CD4-positive, alpha-beta T cell treated with Interleukin-2 at 100 ng/mL for 4 hours (primary cell): Measurements from ENCODE around the gene KDM4B.
A peak's percentile ranks its signal among the peaks of the same experiment; 100 is the strongest.

Experiments used
- DNase-seq: peaks from one replicate; pipeline ENCODE4 v3.0.0-alpha.2; 2020; ENCODE audit warnings: low spot score

The KDM4B gene

GRCh38 chr19:4984438-4984990 lies 15.6 kb downstream of the KDM4B start:
- DNase-seq = no peak

GRCh38 chr19:4985551-4985991 lies 16.7 kb downstream of the KDM4B start:
- DNase-seq = no peak

DNA sequence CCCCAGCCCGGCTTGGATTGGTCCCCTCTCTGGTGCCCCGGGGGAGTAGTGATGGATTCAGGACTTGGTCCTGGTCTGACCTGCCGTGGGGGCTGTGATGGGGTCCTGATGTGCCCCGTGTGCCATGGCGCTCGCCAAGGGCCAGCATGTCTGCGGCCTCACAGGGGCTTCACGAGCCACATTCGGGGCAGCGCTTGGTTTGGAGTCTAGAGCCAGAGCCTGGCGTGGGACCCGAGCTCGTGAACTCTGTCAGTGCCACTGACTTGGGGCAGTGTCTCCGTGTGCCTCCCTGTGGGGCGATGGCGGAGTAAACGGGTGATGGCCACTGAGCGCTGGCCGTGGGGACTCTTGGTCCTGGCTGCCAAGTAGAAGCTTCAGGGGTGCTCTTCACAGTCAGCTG lies 17.1 kb downstream of the KDM4B start:
- no peak for DNase-seq

GRCh38 chr19:4986471-4986891 lies 17.6 kb downstream of the KDM4B start:
- no peak for DNase-seq

DNA sequence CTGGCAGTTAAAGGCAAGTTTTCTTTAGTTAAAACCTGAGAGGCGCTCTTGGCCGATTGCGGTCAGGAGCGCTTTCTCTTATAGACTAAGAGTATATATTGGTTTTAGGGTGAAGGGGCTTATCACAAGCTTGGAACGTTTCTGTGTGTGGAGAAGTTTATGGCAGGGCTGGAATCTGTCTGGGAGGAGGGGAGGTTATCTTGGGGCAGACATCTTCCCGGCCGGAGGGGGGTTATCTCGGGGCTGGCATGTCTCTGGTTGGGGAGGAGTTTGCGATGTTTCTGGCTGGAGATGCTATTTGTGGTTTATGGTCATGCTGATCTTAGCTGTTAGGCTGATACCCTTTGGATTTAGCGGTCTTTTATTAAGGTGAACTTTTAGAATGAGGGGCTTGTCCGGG lies 18.3 kb downstream of the KDM4B start:
- no peak for DNase-seq

DNA sequence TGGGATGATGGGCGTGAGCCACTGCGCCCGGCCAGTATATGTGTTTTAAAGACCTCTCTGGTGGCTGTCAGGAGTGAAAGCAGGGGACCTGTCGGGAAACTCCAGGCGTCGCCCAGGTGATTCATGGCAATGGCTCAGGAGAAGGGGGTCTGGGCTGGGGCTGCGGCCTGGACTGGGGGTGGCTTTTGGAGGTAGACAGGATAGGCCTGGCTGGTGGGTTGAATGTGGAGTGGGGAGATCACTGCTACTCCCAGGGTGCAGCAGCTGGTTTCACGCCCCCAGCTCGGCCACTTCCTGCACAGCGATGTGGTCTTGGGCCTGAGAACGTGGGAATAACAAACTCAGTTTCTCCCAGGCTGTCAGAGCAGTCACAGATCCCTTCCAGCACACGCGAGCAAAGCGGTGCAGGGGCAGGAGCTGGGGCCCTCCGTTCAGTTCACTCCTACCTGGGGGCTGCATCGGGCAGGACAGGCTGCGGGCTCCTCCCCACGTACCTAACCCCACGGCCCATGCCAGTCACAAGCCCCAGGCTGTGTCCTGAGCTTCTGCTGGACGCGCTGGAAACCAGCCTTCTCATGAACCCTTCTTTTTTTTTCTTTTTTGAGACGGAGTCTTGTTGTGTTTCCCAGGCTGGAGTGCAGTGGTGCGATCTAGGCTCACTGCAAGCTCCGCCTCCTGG lies 18.9 kb downstream of the KDM4B start:
- DNase-seq = no peak

DNA sequence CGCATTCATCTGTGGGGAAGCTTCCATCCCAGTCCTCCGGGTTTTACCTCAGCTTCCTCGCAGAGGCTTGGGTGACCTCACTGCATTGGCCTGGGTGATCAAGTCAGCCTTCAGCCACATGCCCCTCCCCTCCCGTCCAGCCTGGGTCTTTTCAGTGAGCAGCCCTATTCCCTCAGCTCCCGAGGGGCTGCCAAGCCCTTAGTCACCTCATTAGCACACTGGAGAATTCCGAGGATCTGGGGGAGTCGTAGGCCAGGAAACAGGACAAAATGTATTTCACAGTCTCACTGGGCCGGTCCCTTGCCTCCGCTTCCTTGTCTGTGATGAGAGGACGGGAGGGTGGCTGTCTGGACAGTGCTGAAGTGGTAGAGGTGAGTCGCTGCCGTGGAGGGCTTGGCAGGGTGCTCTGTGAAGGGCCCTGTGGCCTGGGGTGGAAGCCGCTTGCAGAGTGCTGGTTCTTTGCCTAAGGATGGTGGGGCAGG lies 19.9 kb downstream of the KDM4B start:
- no peak for DNase-seq

- DNase-seq = no peak
Measured at GRCh38 chr19:4990306-4990705, 21.4 kb downstream of the KDM4B start.

DNA sequence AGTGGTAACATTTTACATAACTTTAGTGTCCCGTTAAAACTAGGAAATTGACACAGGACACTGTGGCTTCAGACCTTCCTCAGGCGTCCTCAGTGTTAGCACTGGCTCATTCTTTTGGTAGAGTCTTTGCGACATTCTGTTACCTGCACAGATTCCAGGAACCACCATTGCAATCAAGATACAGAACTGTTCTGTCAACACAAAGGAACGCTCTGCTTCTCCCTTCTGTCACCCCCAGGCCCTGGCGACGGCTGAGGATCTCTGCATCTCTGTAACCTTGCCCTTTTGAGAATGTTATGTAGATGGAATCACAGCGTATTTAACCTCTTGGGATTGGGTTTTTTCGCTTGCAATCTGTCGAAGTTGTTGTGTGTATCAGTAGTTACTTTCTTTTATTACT lies 22.6 kb downstream of the KDM4B start:
- DNase-seq = no peak

DNA sequence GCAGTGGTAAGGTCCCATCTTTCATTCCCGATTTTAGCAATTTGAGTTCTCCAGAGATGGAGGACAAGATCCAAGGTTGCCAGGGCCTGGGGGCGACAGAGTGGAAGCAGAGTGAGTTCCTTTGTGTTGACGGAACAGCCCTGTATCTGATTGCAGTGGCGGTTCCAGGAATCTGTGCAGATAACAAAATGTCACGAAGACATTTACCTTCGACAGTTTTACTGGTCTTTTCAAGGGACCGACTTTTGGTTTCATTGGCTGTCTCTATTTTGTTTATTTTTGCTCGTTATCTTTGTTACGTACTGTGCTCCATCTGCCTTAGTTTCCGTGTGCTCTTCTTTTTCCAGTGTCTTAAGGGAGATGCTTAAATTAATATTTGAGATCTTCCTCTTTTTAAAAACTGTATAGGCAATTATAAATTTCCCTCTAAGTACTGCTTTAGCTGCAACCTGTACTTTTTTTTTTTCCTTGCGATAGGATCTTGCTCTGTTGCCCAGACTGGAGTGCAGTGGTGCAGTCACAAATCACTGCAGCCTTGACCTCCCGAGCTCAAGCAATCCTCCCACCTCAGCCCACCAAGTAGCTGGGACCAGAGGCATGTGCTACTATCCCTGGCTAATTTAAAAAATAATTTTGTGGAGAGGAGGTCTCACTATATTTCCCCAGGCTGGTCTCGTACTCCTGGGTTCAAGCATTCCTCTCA lies 23.2 kb downstream of the KDM4B start:
- no peak for DNase-seq

- no peak for DNase-seq
Measured at GRCh38 chr19:4993683-4994082, 24.8 kb downstream of the KDM4B start.

DNA sequence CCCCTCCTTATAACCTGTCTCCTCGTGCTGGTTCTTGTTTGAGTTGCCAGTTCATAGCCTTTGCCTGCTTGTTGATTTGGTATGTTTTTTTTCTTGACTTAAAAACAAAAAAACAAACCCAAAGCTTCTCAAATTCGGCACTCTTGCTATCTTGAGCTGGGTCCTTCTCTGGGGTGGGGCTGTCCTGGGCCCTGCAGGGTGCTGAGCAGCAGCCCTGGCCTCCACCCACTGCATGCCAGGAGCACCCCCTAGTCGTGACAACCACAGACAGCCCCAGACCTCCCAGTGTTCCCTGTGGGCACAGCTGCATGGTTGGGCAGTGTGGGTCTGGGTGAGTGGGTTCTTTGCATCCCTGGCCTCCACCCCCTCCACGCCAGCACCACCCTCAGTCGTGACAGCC lies 27.8 kb downstream of the KDM4B start:
- no peak for DNase-seq

- no peak for DNase-seq
Measured at GRCh38 chr19:4997297-4997696, 28.4 kb downstream of the KDM4B start.

- no peak for DNase-seq
Measured at GRCh38 chr19:5000120-5000611, 31.3 kb downstream of the KDM4B start.

DNA sequence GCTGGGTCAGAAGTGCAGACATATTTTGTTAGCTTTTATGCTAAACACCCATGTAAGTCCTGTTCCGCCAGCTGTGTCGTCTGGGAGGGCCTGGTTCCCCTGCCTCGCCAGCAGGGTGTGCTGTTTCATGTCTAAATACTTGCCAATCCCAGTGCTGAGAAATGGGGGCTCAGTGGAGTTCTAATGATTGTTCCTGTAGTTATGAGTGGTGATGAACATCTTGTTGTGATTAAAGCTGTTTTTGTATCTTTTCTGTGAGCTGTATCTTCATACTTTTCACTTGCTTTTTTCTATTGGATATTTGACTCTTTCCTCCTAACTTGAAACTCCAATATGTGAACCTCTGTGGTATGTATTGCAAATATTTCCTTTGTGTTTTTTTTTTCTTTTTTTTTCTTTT lies 32.7 kb downstream of the KDM4B start:
- peak; percentile 24 for DNase-seq

DNA sequence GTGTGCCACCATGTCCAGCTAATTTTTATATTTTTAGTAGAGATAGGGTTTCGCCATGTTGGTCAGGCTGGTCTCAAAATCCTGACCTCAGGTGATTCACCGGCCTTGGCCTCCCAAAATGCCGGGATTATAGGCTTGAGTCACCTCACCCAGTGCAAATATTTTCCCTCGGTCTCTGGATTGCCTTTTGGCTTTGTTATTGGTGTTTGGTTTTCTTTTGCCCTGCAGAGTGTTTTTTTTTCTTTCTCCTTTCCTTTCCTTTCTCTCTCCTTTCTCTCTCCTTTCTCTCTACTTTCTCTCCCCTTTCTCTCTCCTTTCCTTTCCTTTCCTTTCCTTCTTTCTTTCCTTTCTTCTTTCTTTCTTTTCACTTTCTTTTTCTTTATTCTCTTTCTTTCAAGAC lies 33.2 kb downstream of the KDM4B start:
- no peak for DNase-seq

DNA sequence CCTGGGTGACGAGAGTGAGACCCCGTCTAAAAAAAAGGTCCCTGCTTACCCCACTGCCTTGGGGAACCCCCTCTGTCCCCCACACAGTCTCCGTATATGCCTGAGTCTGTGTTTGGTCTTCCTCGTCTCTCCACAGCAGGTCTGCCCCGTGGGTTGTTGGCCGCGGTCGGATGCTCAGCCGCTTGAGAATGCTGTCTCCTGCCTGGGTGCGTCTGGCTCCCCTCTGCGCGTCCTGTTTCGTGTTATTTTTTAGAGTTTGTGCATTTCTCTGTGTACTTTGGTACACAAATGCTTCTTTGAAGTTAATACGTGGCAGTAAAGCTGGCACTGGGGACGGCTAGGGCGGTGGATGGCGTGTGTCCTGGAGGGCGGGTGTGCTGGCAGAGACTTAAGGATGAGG lies 34.9 kb downstream of the KDM4B start:
- DNase-seq = no peak

GRCh38 chr19:5005096-5005495 lies 36.2 kb downstream of the KDM4B start:
- DNase-seq = no peak

DNA sequence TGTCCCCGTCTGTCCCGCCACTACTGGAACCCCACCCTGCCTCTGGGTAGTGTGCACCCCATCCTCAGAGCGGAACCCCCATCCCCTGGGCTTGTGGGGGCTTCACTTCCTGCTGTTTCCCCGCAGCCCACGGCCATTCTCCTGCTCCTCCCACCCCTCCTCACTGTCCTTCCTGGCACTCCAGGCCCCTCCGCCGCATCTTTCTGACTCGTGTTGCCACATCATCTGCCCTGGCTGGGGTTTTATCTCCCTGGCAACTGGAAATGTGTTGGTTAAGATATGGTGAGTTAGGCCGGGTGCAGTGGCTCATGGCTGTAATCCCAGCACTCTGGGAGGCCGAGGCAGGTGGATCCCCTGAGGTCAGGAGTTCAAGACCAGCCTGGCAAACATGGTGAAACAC lies 37.3 kb downstream of the KDM4B start:
- DNase-seq = no peak

DNA sequence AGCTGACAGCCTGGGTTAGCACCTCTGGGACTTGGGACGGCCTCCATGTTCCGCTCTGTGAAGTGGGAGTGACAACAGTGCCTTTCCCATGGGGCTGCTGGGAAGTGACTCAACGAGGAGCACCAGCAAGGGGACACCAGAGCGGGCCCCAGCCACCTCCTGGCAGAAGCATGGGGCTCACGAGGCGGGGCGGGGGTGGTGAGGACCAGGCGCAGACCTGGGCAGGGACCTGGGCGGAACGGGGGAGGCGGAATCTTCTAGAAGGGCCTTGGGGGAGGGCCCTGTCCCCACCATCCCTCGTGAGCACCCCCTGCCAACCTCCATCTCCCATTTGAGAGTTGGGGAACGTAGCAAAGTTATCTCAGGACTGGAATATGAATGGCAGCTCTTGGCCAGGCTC lies 37.9 kb downstream of the KDM4B start:
- no peak for DNase-seq

GRCh38 chr19:5011476-5012238 lies 42.7 kb downstream of the KDM4B start:
- DNase-seq = no peak

DNA sequence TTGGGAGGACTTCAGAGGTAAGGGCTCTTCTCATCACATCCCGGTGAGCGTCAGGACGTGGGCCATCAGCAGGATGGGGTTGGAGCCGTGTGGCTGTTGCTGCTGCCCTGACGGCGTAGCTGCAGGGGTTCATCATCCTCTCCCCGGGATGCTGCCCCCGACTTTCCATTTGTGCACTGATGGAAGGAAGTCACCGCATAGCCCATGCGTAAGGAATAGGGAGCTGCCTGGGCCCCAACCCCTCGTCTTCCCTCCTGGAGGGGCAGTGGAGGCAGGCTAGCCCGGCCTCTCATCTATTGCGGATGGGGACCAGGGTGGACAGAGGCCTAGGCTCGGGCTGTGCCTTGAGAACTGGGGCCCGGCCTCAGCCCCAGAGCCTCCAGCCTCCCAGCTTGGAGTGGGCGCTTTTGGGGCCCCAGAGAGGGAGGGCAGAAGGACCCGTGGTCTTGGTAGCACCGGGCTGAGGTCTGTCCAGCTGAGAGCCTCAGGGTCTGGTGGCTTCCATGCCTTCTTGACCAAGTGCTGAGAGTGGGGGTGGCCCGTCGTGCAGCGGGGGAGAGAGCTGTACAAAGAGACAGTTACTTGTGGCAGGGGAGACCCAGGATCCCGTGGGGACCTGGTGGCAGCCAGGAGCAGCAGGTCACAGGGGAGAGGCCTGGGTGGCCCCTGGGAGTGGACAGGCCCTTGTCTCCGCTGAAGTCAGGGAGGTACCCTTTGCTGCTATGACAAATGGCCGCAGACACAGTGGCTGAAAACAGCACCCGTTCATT lies 44.0 kb downstream of the KDM4B start:
- no peak for DNase-seq
